Panc1 (cell line): Measurements from ENCODE around the gene ZNF319.

Experiments
- SIN3A ChIP-seq: IDR thresholded peaks from 2 replicates; pipeline ENCODE4 v1.6.1; 2012; ENCODE audit warnings: low read depth, mild to moderate bottlenecking, low read length, moderate library complexity, borderline replicate concordance; ENCODE audit not compliant: insufficient read depth
- TF ChIP-seq, protein P1 (sequence below): fragments of 450-650 bp; IDR thresholded peaks from 2 replicates; pipeline ENCODE4 v1.5.1; 2017; ENCODE audit warnings: mild to moderate bottlenecking

DNA sequence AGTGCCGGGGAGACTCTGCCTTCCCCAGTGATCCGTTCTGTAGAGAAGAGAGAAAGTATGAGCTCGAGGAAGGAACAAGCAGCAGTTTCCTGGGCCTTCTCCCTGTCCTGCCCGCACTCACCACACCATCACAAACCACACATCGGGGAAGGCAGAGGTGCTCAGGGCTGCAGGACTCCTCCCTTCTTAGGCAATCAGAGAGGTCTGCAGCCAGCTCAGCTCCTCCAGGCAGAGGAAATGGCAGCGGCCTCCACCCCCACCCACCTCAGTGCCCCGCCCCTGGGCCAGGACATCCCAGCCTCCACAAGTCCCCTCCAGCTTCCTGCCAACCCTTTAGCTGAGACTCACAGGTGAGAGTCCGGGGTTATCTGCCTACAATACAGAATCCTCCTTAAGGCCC, 2.0 kb downstream of the ZNF319 start:
- TF ChIP-seq, protein P1, sequence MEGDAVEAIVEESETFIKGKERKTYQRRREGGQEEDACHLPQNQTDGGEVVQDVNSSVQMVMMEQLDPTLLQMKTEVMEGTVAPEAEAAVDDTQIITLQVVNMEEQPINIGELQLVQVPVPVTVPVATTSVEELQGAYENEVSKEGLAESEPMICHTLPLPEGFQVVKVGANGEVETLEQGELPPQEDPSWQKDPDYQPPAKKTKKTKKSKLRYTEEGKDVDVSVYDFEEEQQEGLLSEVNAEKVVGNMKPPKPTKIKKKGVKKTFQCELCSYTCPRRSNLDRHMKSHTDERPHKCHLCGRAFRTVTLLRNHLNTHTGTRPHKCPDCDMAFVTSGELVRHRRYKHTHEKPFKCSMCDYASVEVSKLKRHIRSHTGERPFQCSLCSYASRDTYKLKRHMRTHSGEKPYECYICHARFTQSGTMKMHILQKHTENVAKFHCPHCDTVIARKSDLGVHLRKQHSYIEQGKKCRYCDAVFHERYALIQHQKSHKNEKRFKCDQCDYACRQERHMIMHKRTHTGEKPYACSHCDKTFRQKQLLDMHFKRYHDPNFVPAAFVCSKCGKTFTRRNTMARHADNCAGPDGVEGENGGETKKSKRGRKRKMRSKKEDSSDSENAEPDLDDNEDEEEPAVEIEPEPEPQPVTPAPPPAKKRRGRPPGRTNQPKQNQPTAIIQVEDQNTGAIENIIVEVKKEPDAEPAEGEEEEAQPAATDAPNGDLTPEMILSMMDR: no peak
- no peak for TF ChIP-seq SIN3A
